D341Med (cell line): ENCODE data around the gene POTEF.
"Not testable (repeated sequence)": the region's sequence is repeated elsewhere in the genome, so short reads cannot be mapped to it uniquely, and the experiment has no call there.

Source experiments
- DNase-seq: peaks from one replicate; pipeline ENCODE4 v3.0.0; 2012; ENCODE audit warnings: low spot score

The POTEF gene

DNA sequence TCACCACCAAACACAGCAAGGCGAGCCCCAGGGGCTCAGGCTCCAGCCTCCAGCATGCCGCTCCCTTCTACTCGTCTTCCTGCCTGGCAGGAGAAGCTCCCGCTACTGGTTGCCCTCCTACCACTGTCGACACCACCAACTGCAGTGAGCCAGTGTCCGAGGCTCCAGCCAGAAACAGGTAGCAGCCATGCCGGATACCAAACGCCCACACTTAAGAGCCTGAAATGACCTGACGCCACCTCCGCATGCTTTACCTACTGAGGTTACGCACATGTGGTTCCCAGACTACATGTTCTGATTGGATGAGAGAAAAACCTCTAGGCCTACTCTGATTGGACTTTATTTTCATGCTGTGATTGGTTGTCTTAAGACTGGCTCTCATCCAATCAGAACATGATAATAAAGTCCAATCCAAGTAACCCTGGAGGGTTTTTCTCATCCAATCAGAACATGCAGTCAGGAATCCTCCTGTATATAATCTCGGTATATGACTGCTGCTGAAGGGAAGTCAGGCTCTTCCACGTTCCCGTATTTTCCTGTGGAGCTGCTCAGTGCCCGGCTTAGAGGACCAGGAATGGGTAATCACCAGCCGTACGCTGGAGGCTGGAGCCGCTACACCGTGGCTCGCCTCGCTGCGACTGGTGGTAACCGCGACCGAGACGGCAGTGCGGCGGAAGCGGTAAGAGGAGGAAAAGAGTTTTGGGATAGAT, at the start of gene POTEF:
Gene POTEF (minus strand): TSS at position 103 of the 710 bp plus-strand sequence. CDS start 8,707 bp downstream, outside the sequence.
- not testable (repeated sequence) for DNase-seq

DNA sequence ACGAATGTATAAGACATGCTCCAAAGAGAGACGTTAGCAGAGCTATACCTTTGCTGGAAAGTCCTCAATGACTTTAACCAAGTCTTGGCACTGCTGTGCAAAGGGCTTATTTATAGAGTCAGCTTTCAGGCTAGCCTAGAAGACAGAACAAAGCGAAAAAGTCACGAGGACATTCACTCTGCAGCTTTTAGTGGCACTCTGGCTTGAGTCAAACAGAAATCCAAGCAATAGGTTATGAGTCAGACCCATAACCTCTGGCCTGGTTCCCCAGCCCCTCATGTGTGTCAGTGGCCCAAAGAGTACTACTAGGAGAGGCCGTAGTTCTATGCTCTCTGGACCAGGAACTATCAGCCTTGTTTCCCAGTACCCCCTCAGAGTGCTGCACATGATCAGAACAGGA, 45.8 kb upstream of the POTEF start:
- DNase-seq, result not testable (repeated sequence)

DNA sequence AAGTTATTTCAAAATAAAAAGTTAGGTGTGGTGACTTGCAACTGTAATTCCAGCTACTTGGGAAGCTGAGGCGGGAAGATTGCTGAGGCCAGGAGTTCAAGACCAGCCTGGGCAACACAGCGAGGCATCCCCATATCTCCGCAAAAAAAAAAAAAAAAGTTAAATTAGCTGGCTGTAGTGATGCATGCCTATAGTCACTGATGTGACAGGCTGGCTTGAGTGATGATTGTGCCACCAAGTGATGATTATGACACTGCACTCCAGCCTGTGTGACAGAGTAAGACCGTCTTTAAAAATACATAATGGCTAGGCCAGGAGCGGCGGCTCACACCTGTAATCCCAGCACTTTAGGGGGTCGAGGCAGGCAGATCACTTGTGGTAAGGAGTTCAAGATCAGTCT, 40.9 kb upstream of the POTEF start:
- DNase-seq, result no peak

DNA sequence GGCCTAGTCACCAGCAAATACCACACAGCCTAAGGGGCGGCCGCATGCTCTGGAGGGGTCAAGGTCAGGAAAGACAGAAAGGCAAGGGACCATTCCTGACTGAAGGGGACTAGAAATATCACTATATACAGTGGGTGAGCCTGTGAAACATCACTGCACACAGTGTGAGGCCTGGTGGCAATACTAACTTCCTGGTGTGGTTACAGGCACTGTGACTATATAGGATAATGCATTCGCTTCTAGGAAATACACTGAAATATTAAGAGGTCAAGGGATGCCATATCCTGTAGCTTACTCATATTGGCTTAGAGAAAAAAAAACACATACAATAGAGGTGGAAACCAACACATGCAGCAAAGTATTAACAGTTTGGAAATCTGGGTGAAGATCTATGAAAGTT, 40.1 kb upstream of the POTEF start:
- not testable (repeated sequence) for DNase-seq

DNA sequence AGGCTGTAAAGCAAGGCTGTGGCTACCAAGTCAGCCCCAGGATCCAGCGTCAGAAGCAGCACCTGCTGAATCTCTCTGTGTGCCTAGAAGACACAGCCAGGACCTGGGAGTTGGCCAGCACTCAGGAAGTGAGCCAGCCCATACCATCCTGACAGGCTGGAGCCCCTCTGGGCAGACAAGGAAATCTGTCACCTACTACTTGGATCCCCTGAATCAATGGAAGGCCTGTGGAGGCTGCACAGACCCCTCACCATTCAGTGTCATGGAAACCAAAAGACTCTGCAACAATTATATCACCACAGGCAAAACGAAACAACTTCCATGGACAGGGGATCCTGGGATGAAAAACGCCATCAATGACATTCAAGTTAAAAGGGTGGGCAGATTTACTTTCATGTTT, 37.6 kb upstream of the POTEF start:
- DNase-seq, result not testable (repeated sequence)

DNA sequence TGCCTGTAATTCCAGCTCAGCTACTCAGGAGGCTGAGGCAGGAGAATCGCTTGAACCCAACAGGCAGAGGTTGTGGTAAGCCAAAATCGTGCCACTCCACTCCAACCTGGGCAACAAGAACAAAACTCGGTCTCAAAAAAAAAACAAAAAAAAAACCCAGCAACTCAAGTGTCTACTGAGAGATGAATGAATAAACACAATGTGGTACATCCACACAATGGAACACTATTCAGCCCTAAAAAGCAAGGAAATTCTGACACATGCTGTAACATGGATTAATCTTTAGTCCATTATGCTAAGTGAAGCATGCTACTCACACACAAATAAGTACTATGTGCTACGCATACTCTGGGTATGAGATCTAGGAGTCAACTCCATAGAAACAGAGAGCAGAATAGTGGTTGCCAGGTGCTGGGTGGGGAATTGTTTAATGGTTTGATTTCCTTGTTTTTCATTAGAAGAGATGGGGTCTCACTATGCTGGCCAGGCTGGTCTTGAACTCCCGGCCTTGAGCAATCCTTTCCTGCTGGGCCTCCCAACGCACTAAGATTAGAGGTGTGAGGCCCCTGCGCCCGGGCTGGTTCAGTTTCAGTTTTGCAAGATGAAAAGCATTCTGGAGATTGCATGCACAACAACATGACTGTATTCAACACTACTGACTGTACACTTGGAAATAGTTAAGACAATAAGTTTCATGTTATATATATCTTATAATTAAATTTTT, 36.4 kb upstream of the POTEF start:
- DNase-seq, result no peak

DNA sequence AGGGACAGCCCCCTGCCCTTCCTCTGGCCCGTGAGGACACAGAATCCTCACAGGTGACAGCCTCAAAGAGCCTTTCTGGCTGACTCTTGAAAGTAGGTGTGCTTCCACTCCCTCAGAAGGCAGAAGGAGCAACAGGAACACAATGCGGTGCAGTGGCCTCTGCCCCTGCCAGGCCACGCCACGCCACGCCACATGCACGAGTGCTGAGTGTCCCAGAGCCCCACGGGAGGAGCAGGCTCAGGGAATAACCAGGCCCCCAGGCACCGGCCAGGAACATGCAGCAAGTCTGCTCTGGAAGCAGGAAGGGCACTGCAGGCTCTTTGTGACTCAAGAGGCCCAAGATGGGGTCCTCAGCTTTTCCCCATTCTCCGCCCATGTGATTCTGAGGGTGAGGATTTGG, 33.9 kb upstream of the POTEF start:
- no peak for DNase-seq

DNA sequence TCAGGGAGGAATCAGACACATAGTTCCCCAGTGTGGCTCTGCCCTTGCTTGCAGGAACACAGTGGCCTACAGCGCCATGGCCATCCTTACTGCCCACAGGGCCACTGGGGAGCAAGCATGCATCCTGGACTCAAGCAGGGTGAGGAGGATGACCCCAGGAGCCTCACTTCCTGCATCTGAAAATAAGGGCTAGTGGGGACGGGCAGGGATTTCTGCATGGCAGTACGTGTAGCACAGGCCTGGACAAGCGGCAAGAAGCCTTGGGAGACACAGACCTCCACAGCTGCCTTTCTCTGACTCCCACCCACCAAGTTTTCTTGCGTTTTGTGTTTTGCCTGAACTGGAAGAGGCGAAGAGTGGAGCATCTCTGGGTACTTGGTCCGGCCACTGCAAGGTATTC, 33.5 kb upstream of the POTEF start:
- DNase-seq, result not testable (repeated sequence)

DNA sequence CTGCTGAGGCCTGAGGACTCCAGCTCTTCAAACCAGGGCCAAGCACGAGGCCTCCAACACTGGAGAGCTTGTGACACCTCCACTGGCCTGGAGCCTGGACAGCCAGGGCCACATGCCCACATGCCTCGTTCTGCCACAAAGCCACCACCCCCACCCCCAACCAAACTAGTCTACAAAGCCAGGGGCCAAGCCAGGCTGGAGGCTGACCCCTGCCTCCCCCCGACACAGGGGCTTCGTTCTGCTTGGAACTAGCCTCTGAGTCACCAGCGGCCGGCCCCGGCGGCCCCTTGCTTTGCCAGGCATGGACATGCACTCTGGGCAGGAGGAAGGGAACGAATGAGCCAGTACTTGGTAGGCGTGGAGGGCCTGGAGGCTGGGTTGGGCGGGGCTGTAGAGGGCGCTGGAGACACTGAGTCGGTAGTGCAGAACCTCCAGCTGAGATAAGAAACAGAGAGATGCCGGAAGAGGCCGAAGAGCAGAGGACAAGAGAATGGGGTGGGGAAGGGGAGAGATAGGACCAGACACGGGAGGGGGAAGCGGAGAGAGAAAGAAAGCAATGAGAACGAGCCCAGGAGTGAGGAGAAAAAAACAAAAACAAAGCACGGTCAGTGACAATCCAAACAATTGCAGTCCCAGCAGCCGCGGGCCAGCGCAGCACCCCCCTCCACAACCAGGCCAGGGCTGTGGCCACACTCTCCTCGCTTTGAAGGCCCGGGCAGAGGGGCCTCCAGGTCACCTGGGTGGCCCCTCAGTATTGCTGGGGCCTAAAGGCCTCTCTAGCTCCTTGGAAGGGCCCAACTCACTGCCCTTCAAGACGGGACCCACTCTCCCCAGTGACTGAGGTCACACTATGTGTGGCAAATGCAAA, 32.0 kb upstream of the POTEF start:
- DNase-seq, result not testable (repeated sequence)

DNA sequence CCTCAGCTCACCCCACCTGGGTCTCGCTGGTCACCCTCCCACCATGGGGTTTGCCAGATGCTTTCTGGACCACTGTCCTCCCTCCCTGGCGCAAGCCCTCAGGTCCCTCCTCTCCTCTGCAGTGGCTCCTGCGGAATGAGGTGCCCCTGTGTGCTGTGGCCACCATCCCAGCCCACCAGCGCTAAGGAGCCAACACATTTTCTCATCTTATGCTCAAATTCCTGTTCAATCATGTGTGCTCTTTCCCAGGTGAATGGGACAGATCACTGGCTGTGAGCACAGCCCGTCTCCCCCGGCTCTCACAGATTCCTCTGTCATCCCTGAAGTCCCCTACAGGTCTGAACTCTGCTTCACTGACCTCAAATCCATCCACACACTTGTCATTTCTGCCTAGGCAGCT, 31.1 kb upstream of the POTEF start:
- DNase-seq, result no peak

DNA sequence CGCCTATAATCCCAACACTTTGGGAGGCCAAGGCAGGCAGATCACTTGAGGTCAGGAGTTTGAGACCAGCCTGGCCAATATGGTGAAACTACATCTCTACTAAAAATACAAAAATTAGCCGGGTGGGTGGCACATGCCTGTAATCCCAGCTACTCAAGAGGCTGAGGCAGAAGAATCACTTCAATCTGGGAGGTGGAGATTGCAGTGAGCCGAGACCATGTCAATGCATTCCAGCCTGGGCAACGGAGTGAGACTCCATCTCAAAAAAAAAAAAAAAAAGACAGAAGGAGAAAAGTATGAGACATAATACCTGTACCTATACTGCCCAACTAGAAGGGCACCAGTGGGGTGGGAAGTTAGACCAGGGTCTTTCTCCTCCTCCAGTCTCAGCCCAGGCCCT, 30.4 kb upstream of the POTEF start:
- not testable (repeated sequence) for DNase-seq

DNA sequence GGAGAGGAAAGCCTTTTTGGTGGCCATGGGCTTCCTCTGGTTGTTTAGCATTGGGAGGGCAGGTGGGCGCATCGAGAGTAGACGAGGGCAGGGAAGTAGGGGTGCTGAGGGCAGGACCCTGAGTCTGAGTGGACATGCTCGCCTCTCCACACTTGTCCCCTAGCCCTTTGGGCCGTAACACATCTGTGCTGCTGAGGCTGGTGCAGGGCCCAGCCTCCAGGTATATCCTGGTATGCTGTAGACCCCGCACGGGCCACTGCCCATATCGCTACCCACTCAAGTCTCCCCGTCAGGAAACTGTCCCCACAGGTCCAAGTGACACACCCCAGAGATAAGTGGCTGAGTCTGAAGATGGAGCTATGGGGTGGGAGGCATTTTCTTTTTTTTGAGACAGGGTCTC, 29.6 kb upstream of the POTEF start:
- DNase-seq, result no peak

DNA sequence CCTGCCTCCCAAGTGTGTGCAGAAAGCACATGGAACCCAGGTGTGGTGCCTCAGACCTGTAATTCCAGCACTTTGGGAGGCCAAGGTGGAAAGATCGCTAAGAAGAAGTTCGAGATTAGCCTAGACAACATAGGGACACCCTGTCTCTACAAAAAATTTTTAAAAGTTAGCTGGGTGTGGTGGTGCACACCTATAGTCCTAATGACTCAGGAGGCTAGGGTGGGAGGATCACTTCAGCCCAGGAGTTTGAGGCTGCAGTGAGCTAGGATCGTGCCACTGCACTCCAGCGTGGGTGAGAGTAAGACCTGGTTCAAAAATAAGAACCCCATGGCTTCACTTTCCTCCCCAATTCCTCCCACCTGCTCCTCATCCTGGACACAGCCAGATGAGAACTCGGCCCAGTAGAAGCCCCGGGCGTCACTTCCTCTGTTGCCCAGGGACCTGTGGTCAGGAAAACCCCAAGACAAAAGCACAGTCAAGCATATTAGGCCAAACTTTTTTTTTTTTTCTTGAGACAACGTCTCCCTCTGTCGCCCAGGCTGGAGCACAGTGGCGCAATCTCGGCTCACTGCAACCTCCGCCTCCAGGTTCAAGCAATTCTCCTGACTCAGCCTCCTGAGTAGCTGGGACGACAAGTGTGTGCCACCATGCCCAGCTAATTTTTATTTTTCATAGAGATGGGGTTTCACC, 28.9 kb upstream of the POTEF start:
- not testable (repeated sequence) for DNase-seq

DNA sequence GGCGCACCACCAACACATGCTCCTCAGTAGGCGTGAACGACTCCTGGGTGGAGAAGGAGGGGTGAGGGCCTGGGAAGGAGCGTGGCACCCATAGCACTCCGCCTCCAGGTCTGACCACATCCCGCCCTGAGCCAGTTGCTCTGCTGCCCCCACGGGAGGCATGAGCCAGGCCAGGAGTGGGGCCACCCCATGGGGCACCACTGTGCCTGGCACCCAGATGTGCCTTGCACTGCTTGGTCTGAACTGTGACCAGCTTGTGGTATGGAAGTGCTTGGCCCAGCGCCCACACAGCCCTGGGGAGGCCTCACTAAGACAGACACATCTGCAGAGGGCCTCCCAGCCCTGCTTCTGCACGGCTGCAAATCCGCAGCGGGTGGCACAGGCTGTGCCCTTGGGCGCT, 28.3 kb upstream of the POTEF start:
- not testable (repeated sequence) for DNase-seq

DNA sequence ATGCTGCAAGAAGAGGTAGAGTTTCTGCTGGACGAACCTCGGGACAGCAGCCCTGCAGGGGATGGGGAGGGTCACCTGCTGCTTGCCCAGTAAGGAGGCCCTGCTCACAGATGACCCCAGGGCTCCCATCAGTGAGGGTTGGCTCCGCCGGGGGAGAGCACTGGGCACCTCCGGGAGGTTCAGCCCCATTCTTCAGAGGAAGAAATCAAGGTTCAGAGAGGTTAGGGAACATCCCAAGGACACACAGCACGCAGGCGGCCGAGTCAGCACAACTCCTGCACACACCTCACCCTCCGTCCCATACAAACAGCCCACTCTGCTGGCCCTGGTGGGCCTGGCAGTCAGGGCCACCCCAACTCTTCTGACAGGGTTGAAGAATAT, 27.6 kb upstream of the POTEF start:
- DNase-seq, result no peak

DNA sequence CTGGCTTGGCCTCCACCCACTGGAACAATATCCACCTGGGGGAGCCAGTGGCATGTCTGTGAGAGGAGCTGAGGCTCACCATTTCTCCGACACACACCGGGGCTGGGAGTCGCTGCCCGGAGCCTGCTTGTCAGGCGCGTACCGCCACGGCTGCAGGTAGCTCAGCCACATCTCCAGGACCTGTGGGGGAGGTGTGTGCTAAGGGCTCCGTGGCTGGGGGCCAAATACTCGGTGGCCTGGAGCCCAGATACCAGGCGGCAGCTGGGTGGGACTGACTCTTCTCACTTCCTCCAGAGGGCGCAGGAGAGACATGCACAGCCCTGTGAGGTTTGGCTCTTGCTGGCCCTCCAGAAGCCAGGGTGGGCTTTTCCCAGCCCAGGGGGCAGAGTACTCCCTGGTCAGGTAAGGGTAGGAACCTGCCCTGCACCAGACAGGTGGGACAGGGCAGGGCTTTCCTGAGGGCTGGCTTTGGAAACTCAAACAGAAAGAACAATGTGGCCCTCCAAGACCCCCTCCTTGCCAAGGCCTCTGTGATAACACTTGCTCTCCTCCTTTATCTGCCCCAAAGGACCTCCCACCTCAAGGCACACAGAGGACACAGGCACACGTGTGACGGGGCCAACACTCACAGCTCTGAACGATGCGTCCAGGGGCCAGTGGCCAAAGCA, 27.1 kb upstream of the POTEF start:
- DNase-seq, result peak; percentile 61

DNA sequence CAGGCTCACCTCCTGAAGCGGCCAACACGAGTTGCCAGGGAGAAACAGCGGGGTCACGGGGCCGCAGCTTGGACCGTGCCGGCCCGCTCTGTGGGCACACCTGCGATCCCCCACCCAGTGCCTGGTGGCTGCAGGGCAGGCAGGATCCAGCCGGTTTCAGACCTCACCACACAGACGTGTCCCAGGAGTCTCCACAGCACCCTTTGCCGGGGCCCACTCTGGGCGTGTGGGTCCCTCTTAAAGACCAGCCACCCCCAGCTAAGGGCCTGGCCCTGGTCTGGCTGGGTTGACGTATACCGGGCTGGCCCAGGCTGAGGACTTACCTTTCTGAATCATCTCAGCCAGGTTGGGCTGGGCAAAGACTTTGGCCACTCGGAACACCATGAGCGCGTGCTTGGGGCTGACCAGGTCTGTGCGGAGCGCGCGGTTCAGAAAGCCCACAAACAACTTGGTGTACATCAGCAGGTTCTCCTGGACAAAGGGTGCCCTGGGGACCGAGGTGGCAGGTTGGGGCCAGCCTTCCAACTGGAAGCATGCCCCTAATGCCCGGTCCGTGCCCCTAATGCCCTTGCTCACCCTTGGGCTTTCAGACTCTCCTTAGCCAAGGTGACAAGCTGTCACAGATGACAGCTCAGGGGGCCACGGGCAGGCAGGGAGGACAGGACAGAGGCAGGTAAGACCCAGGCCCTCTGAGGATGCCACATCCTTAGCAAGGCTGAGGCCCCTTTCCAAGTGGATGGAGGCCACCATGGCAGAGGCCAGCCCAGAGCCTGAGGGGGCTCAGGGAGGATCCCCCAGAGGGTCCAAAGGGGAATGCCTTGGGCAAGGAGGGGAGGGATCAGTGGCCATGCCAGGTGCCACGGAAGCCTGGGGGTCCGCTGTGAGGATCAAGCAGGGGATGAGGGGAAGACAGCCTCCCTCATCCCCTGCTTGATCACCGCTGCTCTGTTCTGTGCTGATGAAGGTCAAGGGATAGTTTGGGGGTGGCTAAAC, 26.0 kb upstream of the POTEF start:
- no peak for DNase-seq

DNA sequence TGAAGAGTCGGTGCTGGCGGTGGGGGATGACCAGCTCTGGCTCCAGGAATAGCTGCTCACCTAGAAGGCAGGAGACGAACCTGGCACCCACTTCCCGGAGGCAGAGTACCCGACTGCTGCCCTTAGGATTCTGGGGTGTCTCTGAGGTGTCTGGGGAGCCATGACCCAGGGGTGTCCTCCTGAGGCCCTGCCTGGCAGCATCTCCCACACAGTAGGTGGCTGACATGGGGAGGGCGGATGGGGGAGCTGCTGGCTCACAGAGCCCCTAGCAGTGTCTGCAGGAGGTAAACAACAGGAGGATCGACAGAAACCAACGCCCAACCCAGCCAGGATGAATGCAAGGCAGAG, 25.4 kb upstream of the POTEF start:
- DNase-seq, result not testable (repeated sequence)

DNA sequence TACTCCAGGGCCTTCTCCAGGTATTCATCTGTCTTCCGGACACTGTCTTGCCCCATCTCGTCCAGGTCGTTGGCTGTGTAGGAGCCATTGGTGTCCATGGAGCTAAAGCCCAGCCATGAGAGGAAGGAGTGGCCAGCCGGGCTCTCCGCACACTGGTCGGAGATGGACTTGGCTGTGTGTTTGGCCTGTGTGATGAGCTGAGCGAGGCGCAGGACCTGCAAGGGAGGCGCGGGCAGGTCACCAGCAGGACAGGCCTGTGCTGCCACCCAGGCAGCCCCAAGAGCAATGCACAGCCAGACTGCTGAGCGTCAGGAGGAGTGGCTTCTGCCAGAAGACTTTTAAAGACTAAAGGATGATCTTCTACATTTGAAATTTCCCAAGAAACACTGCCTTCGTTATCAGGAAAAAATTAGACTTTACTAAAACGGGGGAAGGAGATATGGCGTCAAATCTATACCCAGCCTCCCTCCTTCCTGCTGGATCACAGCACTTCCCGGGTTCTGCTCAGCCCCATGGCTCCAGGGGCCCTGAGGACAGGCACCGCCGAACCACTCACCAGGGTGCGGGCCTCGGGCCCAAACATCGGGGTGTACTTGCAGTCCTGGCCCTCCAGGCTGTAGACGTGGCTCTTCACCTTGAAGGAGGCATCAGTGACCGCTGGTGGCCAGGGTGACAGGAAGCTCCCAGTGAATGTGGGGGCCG, 24.9 kb upstream of the POTEF start:
- not testable (repeated sequence) for DNase-seq
